ENCODE measurements around the gene ARHGAP31. TPM values are rescaled to one million over a fixed set of nuclear protein-coding genes. Genes with fewer than 3 reads are reported as not detected.

ARHGAP31 gene
- total and polyA plus RNA-seq, 7 donors: 1.9 to 13.2 (median 5.3) TPM

- no peaks in the 10 kb centered on the region for H3K9me3 ChIP-seq
- H3K36me3 ChIP-seq (ENCODE audit: insufficient read depth in 1 of 2, low read depth in 1 of 2): peaks cover 2 to 27% of the 10 kb centered on the region in 2 donors
- TF ChIP-seq CTCF (IDR thresholded peaks at IDR 0.05): no peak
- no peaks in the 10 kb centered on the region for H3K4me1 ChIP-seq
- ATAC-seq: no peak
- H3K27ac ChIP-seq: no peak overlapping the region
- 94% methylated on average over 8 of the region's 8 CpGs for WGBS, 3 donors
- intact Hi-C loops (cut with DNase I): no loop called here
- H3K27me3 ChIP-seq (ENCODE audit: insufficient read depth in 3 of 3, low read length in 2 of 3): no peaks in the 10 kb centered on the region
- no peak overlapping the region for H3K4me3 ChIP-seq
- DNase-seq: no peak
Observed at GRCh38 chr3:119417771-119418512, 123.8 kb downstream of the ARHGAP31 start.

DNA sequence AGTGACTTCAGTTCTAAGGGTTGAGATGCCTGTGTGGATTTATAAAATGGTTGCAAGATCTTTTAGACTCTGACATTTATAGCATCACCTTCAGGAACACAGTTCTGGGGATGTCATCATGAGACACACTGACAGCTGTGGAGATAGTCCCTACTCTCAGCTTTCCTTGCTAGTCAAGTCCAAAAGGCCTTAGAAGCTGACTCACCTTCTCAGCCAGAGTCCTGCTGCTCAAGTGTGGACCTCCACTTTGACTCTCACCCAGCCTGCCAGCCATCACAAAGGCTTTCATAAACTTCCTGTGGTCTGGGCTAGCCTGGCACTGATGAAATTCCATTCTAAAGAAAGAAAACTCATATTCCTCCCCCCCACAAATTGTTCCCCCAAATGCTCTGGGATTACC, 124.5 kb downstream of the ARHGAP31 start:
- Histone ChIP-seq H3K9me3 (no peaks in the 10 kb centered on the region), H3K27me3 (ENCODE audit: insufficient read depth in 3 of 3, low read length in 2 of 3) (no peaks in the 10 kb centered on the region), H3K4me3 (no peak overlapping the region), H3K36me3 (ENCODE audit: insufficient read depth in 1 of 2, low read depth in 1 of 2) (peaks cover 2 to 27% of the 10 kb centered on the region in 2 donors), H3K27ac (no peak overlapping the region), H3K4me1 (no peaks in the 10 kb centered on the region)
- DNase-seq (no peak), ATAC-seq (no peak)
- intact Hi-C loops (cut with DNase I): no loop called here
- no peak for TF ChIP-seq CTCF (IDR thresholded peaks at IDR 0.05)

GRCh38 chr3:119420196-119420595, 126.0 kb downstream of the ARHGAP31 start:
- peaks cover 5% of the 10 kb centered on the region for H3K9me3 ChIP-seq
- intact Hi-C loops (cut with DNase I): no loop called here
- 43 to 85% (median 61%) methylated on average over 2 of the region's 2 CpGs for WGBS, 3 donors
- ATAC-seq (no peak), DNase-seq (no peak)
- peaks cover 2 to 16% of the 10 kb centered on the region in 2 donors for H3K36me3 ChIP-seq (ENCODE audit: insufficient read depth in 1 of 2, low read depth in 1 of 2)
- H3K4me1 ChIP-seq: no peaks in the 10 kb centered on the region
- no peak overlapping the region for H3K27ac ChIP-seq
- H3K4me3 ChIP-seq: no peak overlapping the region
- no peak for TF ChIP-seq CTCF (IDR thresholded peaks at IDR 0.05)
- no peaks in the 10 kb centered on the region for H3K27me3 ChIP-seq (ENCODE audit: insufficient read depth in 3 of 3, low read length in 2 of 3)

DNA sequence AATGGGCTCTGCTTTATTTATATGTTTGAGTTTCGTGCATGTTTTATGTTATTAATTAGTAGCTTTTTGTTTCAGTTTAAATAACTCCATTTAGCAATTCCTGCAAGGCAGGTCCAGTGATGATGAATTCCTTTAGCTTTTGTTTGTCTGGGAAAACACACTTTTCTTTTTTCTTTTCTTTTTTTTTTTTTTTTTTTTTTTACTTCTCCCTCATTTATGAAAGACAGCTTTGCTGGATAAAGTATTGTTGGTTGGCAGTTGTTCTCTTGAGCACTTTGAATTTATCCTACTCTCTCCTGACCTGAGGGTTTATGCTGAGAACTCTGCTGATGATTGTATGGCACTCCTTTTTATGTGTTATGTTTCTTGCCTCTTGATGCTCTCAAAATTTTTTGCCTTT, 133.5 kb downstream of the ARHGAP31 start:
- intact Hi-C loops (cut with DNase I): no loop called here
- no peak for TF ChIP-seq CTCF (IDR thresholded peaks at IDR 0.05)
- Histone ChIP-seq H3K9me3 (peaks cover 52% of the 10 kb centered on the region), H3K36me3 (ENCODE audit: insufficient read depth in 1 of 2, low read depth in 1 of 2) (peaks cover 20 to 42% of the 10 kb centered on the region in 2 donors), H3K27me3 (ENCODE audit: insufficient read depth in 3 of 3, low read length in 2 of 3) (no peaks in the 10 kb centered on the region), H3K4me1 (no peaks in the 10 kb centered on the region), H3K4me3 (no peak overlapping the region), H3K27ac (no peak overlapping the region)
- DNase-seq (no peak), ATAC-seq (no peak)
- WGBS, 3 donors: 95 to 97% (median 97%) methylated on average over 1 of the region's 1 CpG

- 90 to 100% (median 93%) methylated on average over 1 of the region's 1 CpG for WGBS, 3 donors
- Histone ChIP-seq H3K4me3 (no peak overlapping the region), H3K4me1 (no peaks in the 10 kb centered on the region), H3K27me3 (ENCODE audit: insufficient read depth in 3 of 3, low read length in 2 of 3) (no peaks in the 10 kb centered on the region), H3K27ac (no peak overlapping the region), H3K9me3 (peaks cover 52% of the 10 kb centered on the region), H3K36me3 (ENCODE audit: insufficient read depth in 1 of 2, low read depth in 1 of 2) (peaks cover 20 to 50% of the 10 kb centered on the region in 2 donors)
- no peak for TF ChIP-seq CTCF (IDR thresholded peaks at IDR 0.05)
- ATAC-seq: no peak
- no peak for DNase-seq
- intact Hi-C loops (cut with DNase I): no loop called here
Observed at GRCh38 chr3:119428538-119428937, 134.4 kb downstream of the ARHGAP31 start.
